Fibroblast of upper back skin (primary cell): ENCODE data around the gene ARHGAP15.
A peak's percentile ranks its signal among the peaks of the same experiment; 100 is the strongest.

Source experiments
- DNase-seq: peaks from one replicate; pipeline ENCODE4 v3.0.0-alpha.2; 2013

Gene ARHGAP15

GRCh38 chr2:143176606-143177005 is 47.4 kb downstream of the ARHGAP15 start:
- no peak for DNase-seq

GRCh38 chr2:143177096-143177786 is 48.0 kb downstream of the ARHGAP15 start:
- DNase-seq: no peak

DNA sequence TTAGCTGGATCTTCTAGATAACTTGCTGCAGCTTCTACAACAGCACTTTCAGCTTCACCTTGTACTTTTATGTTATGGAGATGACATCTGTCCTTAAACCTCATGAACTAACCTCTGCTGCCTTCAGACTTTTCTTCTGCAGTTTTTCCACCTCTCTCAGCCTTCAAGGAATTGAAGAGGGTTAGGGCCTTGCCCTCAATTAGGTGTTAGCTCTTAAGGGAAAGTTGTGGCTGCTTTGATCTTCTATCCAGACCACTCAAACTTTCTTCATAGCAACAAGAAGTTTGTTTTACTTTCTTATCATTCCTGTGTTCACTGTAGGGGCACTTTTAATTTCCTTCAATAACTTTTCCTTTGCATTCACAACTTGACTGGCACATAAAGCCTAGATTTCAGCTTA is 52.3 kb downstream of the ARHGAP15 start:
- DNase-seq: no peak

DNA sequence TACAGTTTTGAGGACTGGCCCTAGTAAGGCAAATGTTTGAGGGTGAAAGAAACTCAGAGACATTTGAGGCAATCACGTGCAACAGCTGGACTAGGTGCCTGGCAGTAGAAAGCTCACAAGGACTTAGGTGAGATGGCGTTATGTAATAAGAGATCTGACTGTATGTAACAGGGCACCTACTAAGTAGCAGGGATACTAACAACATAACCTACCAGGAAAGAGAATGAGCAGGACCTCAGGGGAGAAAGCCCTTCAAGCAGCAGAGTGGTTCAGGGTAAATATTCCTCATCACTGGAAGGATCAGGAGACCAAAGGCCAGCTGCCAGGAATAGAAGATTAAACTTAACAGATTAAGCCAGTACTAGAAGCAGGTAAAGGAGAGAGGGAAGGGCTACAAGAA is 53.4 kb downstream of the ARHGAP15 start:
- no peak for DNase-seq

- DNase-seq: no peak
Measured at GRCh38 chr2:143183804-143184463, 54.7 kb downstream of the ARHGAP15 start.

- DNase-seq: no peak
Measured at GRCh38 chr2:143186876-143187275, 57.7 kb downstream of the ARHGAP15 start.

DNA sequence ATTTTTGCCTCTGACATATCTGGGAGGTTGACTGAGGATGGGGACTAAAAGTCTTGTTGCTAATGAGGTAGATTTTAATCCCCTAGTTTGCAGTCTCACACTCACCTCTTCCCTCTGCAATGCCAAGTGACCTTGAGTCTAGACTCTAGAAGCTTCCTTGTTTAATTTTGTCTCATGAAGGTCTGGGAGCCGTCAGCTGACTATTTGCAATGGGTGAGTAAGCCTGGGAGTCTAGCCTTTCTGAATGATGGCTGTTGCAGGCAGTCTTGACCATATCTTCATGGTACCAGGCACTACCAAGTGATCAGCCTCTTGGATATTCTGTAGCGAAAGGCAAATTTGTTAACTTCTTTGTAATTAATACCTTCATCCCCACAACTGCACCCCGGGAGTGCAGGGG is 61.2 kb downstream of the ARHGAP15 start:
- DNase-seq: no peak

DNA sequence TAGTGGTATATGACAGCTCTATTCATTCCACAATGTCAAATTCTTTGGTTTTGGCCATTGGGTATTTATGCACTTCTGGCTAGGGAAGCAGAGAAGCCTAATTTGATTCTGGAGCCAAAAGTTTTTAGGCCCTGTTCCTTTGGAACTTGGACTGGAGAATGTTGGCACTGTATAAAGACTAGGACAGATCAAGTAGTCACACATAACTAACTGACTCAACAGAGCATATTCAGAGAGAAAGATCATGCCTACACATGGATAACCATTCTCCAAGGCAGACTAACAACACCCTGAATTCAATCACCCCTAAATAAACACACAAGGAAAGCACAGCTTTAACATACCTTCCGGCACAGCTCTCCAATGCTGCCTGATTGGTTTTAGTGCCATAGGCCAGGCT is 62.9 kb downstream of the ARHGAP15 start:
- no peak for DNase-seq

- DNase-seq: no peak
Measured at GRCh38 chr2:143192716-143193115, 63.5 kb downstream of the ARHGAP15 start.

- DNase-seq: no peak
Measured at GRCh38 chr2:143193121-143193520, 63.9 kb downstream of the ARHGAP15 start.

DNA sequence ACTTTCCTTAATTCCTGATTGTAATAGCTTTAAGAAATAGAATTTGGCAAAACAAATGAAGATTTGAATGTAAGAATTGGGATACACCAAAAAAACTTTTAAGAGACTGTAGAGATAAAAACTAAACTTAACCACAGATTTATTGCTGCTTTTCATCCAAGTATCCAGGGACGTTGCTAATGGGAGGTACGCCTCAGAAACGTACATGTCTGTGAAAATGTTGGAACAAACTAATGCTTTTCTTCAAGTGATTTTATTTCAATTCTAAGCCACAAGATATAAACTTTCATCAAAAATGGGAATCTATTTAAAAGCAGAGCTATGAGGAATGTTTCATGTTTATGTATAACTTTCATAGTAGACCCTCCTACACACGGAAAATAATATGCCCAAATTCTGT is 66.3 kb downstream of the ARHGAP15 start:
- DNase-seq: no peak

DNA sequence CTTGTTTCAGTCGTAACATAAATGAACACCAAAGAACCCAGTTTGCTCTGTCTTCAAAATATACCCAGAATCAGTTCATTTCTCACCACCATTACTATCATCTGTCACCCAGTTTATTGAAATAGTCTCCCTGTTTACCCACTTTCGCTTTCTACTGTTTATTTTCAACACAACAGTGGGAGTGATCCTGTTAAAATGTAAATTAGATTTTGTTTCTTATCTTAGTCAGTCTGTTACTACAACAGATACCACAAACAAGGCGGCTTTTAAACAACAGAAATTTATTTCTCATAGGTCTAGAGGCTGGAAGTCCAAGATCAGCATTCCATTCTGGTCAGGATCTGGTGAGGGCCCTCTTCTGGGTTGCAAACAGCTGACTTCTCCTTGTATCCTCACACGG is 74.8 kb downstream of the ARHGAP15 start:
- DNase-seq: no peak

DNA sequence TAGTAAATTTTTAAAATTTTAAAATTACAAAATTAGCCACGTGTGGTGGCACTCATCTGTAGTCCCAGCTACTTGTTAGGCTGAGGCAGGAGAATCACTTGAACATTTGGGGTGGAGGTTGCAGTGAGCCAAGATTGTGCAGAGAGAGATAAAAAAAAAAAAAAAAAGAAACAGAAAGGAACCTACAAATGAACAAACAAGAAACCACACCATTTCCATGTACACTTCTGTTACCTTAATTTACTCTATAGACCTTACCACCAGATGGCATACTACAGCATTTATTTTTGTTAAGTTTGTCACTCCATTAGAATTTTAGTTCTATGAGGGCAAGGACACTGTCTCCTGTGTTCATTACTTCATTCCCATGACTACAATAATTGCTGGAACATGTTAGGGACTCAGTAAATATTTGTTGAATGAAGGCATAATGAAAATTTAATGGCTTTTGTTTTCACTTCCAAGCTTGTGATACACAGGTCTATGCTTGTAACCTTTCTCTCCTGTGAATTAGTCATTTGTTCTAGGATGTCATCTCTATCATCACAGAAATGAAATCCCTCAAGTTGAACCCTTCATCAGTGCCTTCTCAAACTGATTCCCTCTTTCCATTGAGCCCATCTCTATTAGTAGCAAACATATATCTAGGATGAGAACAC is 76.0 kb downstream of the ARHGAP15 start:
- peak; percentile 3 for DNase-seq

- no peak for DNase-seq
Measured at GRCh38 chr2:143209570-143210445, 80.6 kb downstream of the ARHGAP15 start.

- no peak for DNase-seq
Measured at GRCh38 chr2:143210446-143210819, 81.2 kb downstream of the ARHGAP15 start.

DNA sequence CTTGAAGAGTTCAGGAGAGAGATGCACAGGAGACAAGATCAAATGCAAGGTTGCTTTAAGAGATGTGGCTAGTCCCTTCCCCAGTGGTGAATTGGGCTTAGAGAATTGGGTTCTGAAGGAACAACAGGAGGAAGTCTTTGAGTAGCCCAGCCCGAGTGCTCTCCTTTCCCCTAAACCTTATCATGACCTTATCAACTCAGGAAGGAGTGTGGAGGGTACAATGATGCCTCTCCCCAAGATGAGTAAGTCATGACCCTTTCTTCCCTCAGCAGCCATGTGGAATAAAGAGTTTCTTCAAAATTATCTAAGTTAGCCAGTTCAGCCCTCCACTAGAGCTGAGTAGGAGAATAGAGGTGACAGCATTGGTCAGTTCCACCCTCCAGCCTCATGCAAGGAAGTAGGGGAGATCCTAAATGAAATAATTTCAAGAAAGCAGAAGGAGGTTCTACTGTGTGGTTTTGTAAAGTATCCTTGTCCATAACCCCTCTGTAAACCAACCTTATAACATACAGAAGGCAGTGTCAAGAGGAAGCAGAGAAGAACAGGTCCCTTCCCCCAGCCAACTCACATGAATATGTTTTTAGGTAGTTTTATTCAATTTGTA is 88.4 kb downstream of the ARHGAP15 start:
- DNase-seq: no peak

DNA sequence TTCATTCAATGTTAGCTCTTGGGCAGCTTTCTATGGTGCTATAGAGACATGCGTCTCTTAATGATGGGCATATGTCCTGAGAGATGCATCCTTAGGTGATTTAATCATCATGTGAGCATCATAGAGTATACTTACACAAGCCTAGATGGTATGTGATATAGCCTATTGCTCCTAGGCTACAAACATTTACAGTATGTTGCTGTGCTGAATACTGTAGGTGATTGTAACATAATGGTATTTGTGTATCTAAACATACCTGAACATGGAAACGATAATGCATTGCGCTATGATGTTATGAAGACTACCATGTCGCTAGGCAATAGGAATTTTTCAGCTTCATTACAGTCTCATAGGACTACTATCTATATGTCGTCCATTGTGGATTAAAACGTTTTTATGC is 89.4 kb downstream of the ARHGAP15 start:
- no peak for DNase-seq

DNA sequence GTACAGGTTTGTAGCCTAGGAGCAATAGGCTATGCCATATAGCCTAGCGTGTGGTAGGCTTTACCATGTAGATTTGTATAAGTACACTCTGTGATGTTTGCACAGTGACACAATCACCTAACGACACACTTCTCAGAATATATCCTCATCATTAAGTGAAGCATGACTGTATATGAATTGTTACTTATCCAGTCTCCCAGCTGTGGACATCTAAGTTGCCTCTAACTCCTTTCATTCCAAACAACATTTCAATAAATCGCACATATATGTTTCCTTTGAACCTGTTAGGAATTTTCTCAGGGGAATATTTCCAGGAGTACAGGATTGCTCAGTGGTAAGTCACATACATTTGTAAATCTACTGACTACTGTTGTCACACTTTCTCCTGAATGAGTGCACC is 90.0 kb downstream of the ARHGAP15 start:
- no peak for DNase-seq

- DNase-seq: no peak
Measured at GRCh38 chr2:143223556-143223955, 94.3 kb downstream of the ARHGAP15 start.

DNA sequence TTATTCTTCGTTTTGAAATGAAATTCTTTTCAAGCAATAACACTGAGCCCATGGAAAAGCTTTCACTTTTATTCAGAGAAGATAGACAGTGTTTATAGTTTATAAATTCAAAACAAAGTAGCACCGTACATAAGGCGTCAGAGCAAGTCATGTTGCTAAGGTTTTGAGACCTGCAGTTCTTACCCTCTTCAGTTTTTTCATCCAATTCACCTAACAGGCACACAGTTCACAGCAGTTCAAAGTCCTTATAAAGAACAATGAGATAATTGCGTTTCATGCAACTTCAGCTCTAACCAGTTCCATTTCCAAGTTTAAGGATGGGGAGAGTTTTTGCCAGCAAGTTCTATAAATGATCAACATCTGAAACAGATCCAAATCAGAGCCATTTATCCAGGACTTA is 96.7 kb downstream of the ARHGAP15 start:
- no peak for DNase-seq

DNA sequence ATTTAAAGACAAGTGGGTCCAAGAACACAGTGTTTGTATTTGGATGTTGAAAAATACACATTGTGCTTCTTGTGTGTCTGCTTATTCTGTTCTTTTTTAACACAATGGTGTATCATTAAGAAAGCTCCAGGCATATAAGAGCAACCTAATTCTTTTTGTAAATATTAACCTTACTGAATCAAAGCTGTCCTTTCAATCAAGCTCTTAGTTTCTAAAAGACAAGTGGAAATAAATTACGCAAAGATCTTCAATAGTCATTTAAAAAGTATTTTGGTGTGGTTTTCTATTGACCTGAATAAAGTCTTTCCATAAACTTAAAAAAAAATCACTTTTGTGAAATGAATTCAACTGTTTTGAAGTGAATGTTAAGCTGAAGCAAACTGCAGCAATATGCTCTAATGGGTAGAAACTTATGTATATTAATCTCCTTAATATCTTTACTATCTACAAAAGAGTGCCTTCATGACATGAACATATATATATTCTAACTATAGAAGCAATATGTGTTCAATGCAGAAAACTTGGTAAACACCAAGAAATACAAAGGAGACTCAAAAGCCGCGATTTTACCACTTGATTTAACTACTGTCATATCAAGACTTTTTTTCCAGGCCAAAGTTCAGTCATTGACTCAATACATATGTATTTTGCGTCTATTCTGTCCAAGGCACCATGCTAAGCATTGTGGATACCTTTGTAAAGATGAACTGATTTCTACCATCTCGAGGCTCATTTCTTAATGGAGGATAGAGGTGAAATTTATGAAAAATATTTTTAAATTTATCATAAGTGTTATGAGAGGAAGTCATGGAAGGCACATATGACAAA is 97.7 kb downstream of the ARHGAP15 start:
- no peak for DNase-seq

GRCh38 chr2:143229411-143229810 is 100.2 kb downstream of the ARHGAP15 start:
- DNase-seq: no peak
